Measurements from ENCODE around the gene LAMA4. TPM values are rescaled to one million over a fixed set of nuclear protein-coding genes. Genes with fewer than 3 reads are reported as not detected.

LAMA4 gene
- total and polyA plus RNA-seq, 2 of the 13 experiments (the other 11 are each of a cell fraction or from before 2014, with no cell fraction given): not detected

DNA sequence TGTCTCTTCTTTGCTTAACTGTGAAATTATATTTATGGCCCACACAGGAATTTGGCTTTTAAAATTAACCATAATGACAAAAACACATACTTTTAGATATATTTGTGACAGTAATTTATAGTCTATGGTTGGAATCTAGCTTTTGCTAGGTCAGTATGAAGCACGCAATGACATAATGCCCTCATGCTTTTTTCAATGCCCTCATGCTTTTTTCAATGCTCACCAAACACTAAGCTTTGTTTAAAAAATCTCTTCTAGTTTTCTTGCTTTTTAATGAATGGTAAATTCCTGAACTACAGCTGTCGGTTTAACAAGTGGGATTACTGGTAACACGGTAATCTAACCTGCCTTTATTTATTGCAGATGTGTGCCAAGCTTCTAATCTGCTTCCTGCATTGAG, 187.8 kb downstream of the LAMA4 start:
- ChIA-PET CTCF (ENCODE audit: low intra/inter-chr PET ratio, low total read pairs) (no interaction called here), POLR2A (no interaction called here)
- 68% methylated on average over 3 of the region's 3 CpGs for WGBS (ENCODE audit: low lambda C conversion rate)

DNA sequence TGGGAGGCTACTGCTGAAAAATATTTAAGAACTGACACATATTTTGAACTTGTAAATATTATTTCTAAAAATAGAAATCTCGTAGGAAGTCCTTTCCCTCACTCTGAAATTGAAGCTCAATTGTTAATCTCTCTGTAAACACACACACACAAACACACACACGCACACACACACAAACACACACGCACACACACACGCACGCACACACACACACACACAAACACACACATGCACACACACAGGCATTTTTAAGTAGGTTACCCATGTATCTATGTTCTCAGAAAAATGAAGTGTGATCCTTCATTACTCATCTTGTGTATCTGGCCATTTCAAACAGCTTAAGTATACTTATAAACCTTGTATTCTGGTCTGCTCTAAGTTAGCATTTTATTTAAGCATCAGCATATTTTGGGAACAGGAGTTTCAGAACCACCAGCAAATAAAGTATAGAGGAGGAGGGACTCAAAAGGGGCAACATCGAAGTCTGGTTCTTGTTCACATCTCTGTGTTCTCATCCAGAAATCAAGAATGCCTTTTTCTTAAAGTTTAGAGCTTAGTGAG, 188.9 kb downstream of the LAMA4 start:
- H3K36me3 ChIP-seq (replicated peaks in 1 of 2; ENCODE audit: control insufficient read depth in 1 of 2, insufficient read depth in 2 of 2, low read length in 2 of 2): no peaks in the 10 kb centered on the region
- in situ Hi-C loops (cut with HindIII; ENCODE audit: extremely low pct_ligation_motif_present, low pct_unique_long_range_greater_than_20kb) (no loop called here), intact Hi-C loops (cut with micrococcal nuclease; ENCODE audit: unreplicated experiment) (no loop called here)
- TF ChIP-seq ZNF562 (CRISPR knock-in tag; IDR thresholded peaks at IDR 0.05; ENCODE audit: borderline replicate concordance) (no peak), MAFK (conservative IDR thresholded peaks at IDR 0.05 in 1 of 2, IDR thresholded peaks at IDR 0.05 in 1 of 2; ENCODE audit: low read length in 2 of 2) (peak; percentile 60 to 68), MAFF (IDR thresholded peaks at IDR 0.05; ENCODE audit: low read depth, low read length) (peak; percentile 33; the same call in 1 of the 2 replicates), ZNF850 (CRISPR knock-in tag; conservative IDR thresholded peaks at IDR 0.05) (no peak)
- WGBS (ENCODE audit: low lambda C conversion rate): 53% methylated on average over 6 of the region's 6 CpGs
- no peaks in the 10 kb centered on the region for H4K20me1 ChIP-seq (ENCODE audit: insufficient read depth, low read length)
- POLR2A ChIA-PET: no interaction called here
- H3K79me2 ChIP-seq (ENCODE audit: insufficient read depth, low read length): no peaks in the 10 kb centered on the region
- no peak overlapping the region for H2AFZ ChIP-seq (ENCODE audit: low read length)
- H3K4me2 ChIP-seq (ENCODE audit: low read depth, low read length): no peak overlapping the region
- ATAC-seq (no peak), DNase-seq (ENCODE audit: low spot score) (no peak), FAIRE-seq (no peak)
- no peak overlapping the region for H3K4me3 ChIP-seq (replicated peaks in 1 of 3; ENCODE audit: insufficient read depth in 1 of 3, low read depth in 2 of 3, low read length in 3 of 3)
- no peak overlapping the region for H3K27ac ChIP-seq (ENCODE audit: extremely low read length, insufficient read depth, low read length)
- no peak overlapping the region for H3K9ac ChIP-seq (ENCODE audit: insufficient read depth, low read depth, low read length)
- CTCF ChIA-PET (ENCODE audit: low intra/inter-chr PET ratio, low total read pairs): no interaction called here
- H3K4me1 ChIP-seq (ENCODE audit: insufficient read depth, low read length): no peaks in the 10 kb centered on the region
- no peaks in the 10 kb centered on the region for H3K27me3 ChIP-seq (ENCODE audit: control insufficient read depth in 1 of 2, insufficient read depth in 2 of 2, low read length in 2 of 2)
- BruUV-seq (replicated peaks): no TSS peak
- H3K9me3 ChIP-seq (ENCODE audit: low read length): no peaks in the 10 kb centered on the region

More for the DNA sequence above, 187.8 kb downstream of the LAMA4 start:
- TF ChIP-seq NCOA1 (CRISPR knock-in tag; IDR thresholded peaks at IDR 0.05): no peak
- in situ Hi-C loops (cut with HindIII; ENCODE audit: extremely low pct_ligation_motif_present, low pct_unique_long_range_greater_than_20kb) (no loop called here), intact Hi-C loops (cut with micrococcal nuclease; ENCODE audit: unreplicated experiment) (no loop called here)
- no peaks in the 10 kb centered on the region for H4K20me1 ChIP-seq (ENCODE audit: insufficient read depth, low read length)
- ATAC-seq (no peak), DNase-seq (ENCODE audit: low spot score) (no peak), FAIRE-seq (no peak)
- H3K4me2 ChIP-seq (ENCODE audit: low read depth, low read length): no peak overlapping the region
- no peak overlapping the region for H2AFZ ChIP-seq (ENCODE audit: low read length)
- H3K9ac ChIP-seq (ENCODE audit: insufficient read depth, low read depth, low read length): no peak overlapping the region
- no TSS peak for BruUV-seq (replicated peaks)
- H3K36me3 ChIP-seq (replicated peaks in 1 of 2; ENCODE audit: control insufficient read depth in 1 of 2, insufficient read depth in 2 of 2, low read length in 2 of 2): no peaks in the 10 kb centered on the region; a peak in 1 of 5 replicates
- no peaks in the 10 kb centered on the region for H3K9me3 ChIP-seq (ENCODE audit: low read length)
- H3K27ac ChIP-seq (ENCODE audit: extremely low read length, insufficient read depth, low read length): no peak overlapping the region
- H3K4me3 ChIP-seq (replicated peaks in 1 of 3; ENCODE audit: insufficient read depth in 1 of 3, low read depth in 2 of 3, low read length in 3 of 3): no peak overlapping the region
- H3K4me1 ChIP-seq (ENCODE audit: insufficient read depth, low read length): no peaks in the 10 kb centered on the region
- no peaks in the 10 kb centered on the region for H3K79me2 ChIP-seq (ENCODE audit: insufficient read depth, low read length)
- H3K27me3 ChIP-seq (ENCODE audit: control insufficient read depth in 1 of 2, insufficient read depth in 2 of 2, low read length in 2 of 2): no peaks in the 10 kb centered on the region
